Measurements from ENCODE around the gene DIAPH3. TPM values are rescaled to one million over a fixed set of nuclear protein-coding genes. Genes with fewer than 3 reads are reported as not detected.

Gene DIAPH3
- polyA plus RNA-seq, 6 donors from 2014 or later, result not detected

DNA sequence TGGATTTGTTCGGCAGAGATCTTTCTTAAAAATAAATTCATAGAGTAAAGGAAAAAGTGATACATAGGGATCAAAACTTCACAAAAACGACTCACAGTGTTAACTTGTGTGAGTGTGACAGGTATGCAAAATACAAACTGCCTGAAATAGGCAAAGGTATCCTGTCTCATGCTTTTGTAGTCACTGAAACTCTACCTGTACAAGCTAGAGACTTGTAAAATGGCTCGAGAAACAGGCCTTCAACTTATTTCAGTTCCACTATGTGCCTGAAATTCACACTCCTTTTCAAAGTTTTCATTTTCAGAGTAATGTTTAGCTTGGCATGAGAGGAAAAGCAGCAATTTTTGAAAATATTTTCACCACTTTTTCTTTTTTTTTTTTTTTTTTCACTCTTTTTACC is 290.4 kb downstream of the DIAPH3 start:
- H3K4me1 Mint-ChIP-seq, result no peaks in the 10 kb centered on the region
- no peak overlapping the region for H3K27ac Mint-ChIP-seq
- ATAC-seq (ENCODE audit: low read depth in 2 of 2), result no peak
- H3K9me3 Mint-ChIP-seq, result no peaks in the 10 kb centered on the region
- no peak for DNase-seq
- H3K4me3 Mint-ChIP-seq, result no peak overlapping the region
- H3K36me3 Mint-ChIP-seq, result no peaks in the 10 kb centered on the region
- no peaks in the 10 kb centered on the region for H3K27me3 Mint-ChIP-seq

- Mint-ChIP-seq H3K4me1 (no peaks in the 10 kb centered on the region), H3K9me3 (no peaks in the 10 kb centered on the region), H3K27ac (no peak overlapping the region), H3K4me3 (no peak overlapping the region), H3K36me3 (no peaks in the 10 kb centered on the region), H3K27me3 (no peaks in the 10 kb centered on the region)
- no peak for ATAC-seq (ENCODE audit: low read depth in 2 of 2)
- DNase-seq, result no peak
Observed at GRCh38 chr13:59867867-59868266, 295.9 kb downstream of the DIAPH3 start.

- no peak overlapping the region for H3K4me3 Mint-ChIP-seq
- H3K27me3 Mint-ChIP-seq, result no peaks in the 10 kb centered on the region
- no peak overlapping the region for H3K27ac Mint-ChIP-seq
- H3K4me1 Mint-ChIP-seq, result no peaks in the 10 kb centered on the region
- H3K36me3 Mint-ChIP-seq, result no peaks in the 10 kb centered on the region
- DNase-seq, result no peak
- H3K9me3 Mint-ChIP-seq, result no peaks in the 10 kb centered on the region
- no peak for ATAC-seq (ENCODE audit: low read depth in 2 of 2)
Observed at GRCh38 chr13:59865398-59865797, 298.3 kb downstream of the DIAPH3 start.

- no peaks in the 10 kb centered on the region for H3K27me3 Mint-ChIP-seq
- H3K36me3 Mint-ChIP-seq, result no peaks in the 10 kb centered on the region
- no peaks in the 10 kb centered on the region for H3K4me1 Mint-ChIP-seq
Observed at GRCh38 chr13:59863621-59864020, 300.1 kb downstream of the DIAPH3 start.

DNA sequence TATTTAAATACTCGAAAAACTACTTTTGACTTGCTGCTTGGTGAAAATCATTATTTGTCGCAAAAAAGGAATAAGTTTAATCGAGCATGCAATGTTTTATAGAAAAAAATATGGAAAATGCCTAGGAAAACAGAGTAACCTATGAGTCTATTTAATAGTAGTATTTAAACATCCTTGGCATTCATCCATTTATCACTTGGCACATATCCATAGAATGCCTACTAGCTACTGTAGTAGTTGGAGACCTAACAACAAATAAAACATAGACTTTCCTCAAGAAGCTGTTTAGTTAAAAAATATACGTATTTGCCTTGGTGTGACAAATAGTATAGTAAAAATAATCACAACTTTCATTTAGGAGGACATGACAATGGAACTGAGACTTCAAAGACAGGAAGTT is 302.1 kb downstream of the DIAPH3 start:
- ATAC-seq (ENCODE audit: low read depth in 2 of 2) (no peak), DNase-seq (no peak)
- H3K4me3 Mint-ChIP-seq, result no peak overlapping the region
- no peaks in the 10 kb centered on the region for H3K36me3 Mint-ChIP-seq
- no peaks in the 10 kb centered on the region for H3K27me3 Mint-ChIP-seq
- no peaks in the 10 kb centered on the region for H3K4me1 Mint-ChIP-seq
- H3K27ac Mint-ChIP-seq, result no peak overlapping the region
- H3K9me3 Mint-ChIP-seq, result no peaks in the 10 kb centered on the region

More at GRCh38 chr13:59863621-59864020, 300.1 kb downstream of the DIAPH3 start:
- Mint-ChIP-seq H3K9me3 (no peaks in the 10 kb centered on the region), H3K27ac (no peak overlapping the region), H3K4me3 (no peak overlapping the region)
- ATAC-seq (ENCODE audit: low read depth in 2 of 2) (no peak), DNase-seq (no peak)

GRCh38 chr13:59856281-59856810 is 307.4 kb downstream of the DIAPH3 start:
- Mint-ChIP-seq H3K9me3 (peaks cover 0 to under 1% (median 0%) of the 10 kb centered on the region in 7 donors), H3K4me1 (no peaks in the 10 kb centered on the region), H3K27ac (no peak overlapping the region), H3K36me3 (no peaks in the 10 kb centered on the region), H3K4me3 (no peak overlapping the region), H3K27me3 (no peaks in the 10 kb centered on the region)
- ATAC-seq (ENCODE audit: low read depth in 2 of 2), result no peak
- no peak for DNase-seq

DNA sequence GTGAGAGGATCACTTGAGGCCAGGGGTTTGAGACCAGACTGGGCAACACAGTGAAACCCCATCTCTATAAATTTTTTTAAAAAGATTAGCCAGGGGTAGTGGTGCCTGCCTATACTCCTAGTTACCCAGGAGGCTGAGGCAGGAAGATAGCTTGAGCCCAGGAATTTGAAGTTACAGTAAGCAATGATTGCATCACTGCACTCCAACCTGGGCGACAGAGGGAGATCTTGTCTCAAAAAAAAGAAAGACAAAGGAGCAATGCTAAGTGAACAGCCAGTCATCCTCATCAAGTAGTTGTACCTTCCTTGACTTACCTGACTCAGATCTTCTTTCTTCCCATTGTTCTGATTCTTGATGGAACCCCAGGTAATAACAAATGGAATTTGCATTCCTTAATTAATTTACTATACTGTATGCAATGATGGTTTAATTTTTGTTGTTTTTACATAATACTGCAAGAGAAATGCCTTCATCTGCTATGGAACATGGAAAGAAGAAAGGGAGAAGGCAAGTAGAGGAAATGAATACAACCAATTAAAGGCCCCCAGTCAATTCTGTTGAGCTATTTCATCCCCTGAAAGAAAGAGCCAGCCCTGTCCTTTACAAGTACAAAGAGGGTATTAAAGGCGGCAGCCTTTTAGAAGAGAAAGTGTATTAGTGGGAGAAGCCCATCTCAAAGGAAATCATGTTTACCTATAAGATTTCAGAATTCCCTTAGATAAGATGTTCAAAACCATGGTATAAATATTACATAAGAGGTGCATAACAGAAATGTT is 316.7 kb downstream of the DIAPH3 start:
- no peak for DNase-seq
- Mint-ChIP-seq H3K4me1 (no peaks in the 10 kb centered on the region), H3K36me3 (no peaks in the 10 kb centered on the region), H3K4me3 (no peak overlapping the region), H3K27ac (no peak overlapping the region), H3K9me3 (peaks cover 0 to 3% (median 0%) of the 10 kb centered on the region in 7 donors), H3K27me3 (no peaks in the 10 kb centered on the region)
- no peak for ATAC-seq (ENCODE audit: low read depth in 2 of 2)

DNA sequence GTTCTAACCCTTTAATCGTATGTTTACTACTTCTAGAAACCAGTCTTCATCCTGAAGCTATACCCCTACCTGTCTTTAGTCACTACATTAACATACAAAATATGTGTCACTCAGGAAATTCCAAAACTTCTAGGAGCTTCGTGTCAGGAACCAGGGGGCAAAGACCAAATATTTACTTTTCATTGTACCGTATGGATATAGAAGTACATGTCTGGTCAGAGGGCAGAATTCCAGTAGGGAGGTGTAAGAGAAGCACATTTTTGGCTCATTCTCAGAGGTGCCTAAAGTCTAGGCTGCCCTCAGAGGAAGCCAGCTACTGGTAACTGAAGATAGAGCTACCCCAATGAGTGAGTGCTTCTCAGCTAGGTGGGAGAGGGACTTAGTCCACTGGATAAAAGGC is 320.7 kb downstream of the DIAPH3 start:
- no peaks in the 10 kb centered on the region for H3K9me3 Mint-ChIP-seq
- DNase-seq (no peak), ATAC-seq (ENCODE audit: low read depth in 2 of 2) (no peak)
- H3K4me1 Mint-ChIP-seq, result no peaks in the 10 kb centered on the region
- no peak overlapping the region for H3K27ac Mint-ChIP-seq
- no peaks in the 10 kb centered on the region for H3K36me3 Mint-ChIP-seq
- H3K27me3 Mint-ChIP-seq, result no peaks in the 10 kb centered on the region
- H3K4me3 Mint-ChIP-seq, result no peak overlapping the region

DNA sequence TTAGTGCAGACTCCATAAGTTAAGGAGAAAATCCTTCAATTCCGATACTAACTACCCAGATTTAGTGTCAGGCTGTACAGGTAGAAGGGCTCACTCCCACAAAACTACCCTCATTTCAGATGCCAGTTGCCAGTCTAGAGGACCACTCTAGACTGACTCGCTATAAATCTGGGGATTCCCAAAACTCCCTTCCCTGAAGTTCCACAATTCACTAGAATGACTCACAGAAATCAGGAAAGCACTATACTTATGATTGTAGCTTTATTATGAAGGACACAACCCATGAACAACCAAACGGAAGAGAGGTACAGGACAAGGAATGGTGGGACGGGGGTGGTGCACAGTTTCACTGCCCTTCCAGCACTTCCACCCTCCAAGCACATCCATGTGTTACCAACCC is 321.2 kb downstream of the DIAPH3 start:
- no peak for DNase-seq
- H3K27ac Mint-ChIP-seq, result peak overlapping the region in 1 of 6 donors; percentile 5
- H3K4me1 Mint-ChIP-seq, result no peaks in the 10 kb centered on the region
- no peaks in the 10 kb centered on the region for H3K27me3 Mint-ChIP-seq
- no peaks in the 10 kb centered on the region for H3K36me3 Mint-ChIP-seq
- no peaks in the 10 kb centered on the region for H3K9me3 Mint-ChIP-seq
- no peak overlapping the region for H3K4me3 Mint-ChIP-seq
- no peak for ATAC-seq (ENCODE audit: low read depth in 2 of 2)

- Mint-ChIP-seq H3K4me1 (no peaks in the 10 kb centered on the region), H3K36me3 (no peaks in the 10 kb centered on the region), H3K27me3 (no peaks in the 10 kb centered on the region), H3K4me3 (no peak overlapping the region), H3K9me3 (no peaks in the 10 kb centered on the region), H3K27ac (no peak overlapping the region)
- ATAC-seq (ENCODE audit: low read depth in 2 of 2), result no peak
- DNase-seq, result no peak
Observed at GRCh38 chr13:59839186-59839585, 324.5 kb downstream of the DIAPH3 start.

- Mint-ChIP-seq H3K27ac (no peak overlapping the region), H3K27me3 (no peaks in the 10 kb centered on the region), H3K4me1 (no peaks in the 10 kb centered on the region), H3K36me3 (no peaks in the 10 kb centered on the region), H3K4me3 (no peak overlapping the region), H3K9me3 (no peaks in the 10 kb centered on the region)
- ATAC-seq (ENCODE audit: low read depth in 2 of 2) (no peak), DNase-seq (no peak)
Observed at GRCh38 chr13:59837101-59837500, 326.6 kb downstream of the DIAPH3 start.

- ATAC-seq (ENCODE audit: low read depth in 2 of 2), result no peak
- no peaks in the 10 kb centered on the region for H3K27me3 Mint-ChIP-seq
- H3K4me1 Mint-ChIP-seq, result no peaks in the 10 kb centered on the region
- H3K4me3 Mint-ChIP-seq, result no peak overlapping the region
- no peak overlapping the region for H3K27ac Mint-ChIP-seq
- DNase-seq, result no peak
- H3K36me3 Mint-ChIP-seq, result no peaks in the 10 kb centered on the region
- H3K9me3 Mint-ChIP-seq, result no peaks in the 10 kb centered on the region
Observed at GRCh38 chr13:59835569-59835968, 328.2 kb downstream of the DIAPH3 start.

DNA sequence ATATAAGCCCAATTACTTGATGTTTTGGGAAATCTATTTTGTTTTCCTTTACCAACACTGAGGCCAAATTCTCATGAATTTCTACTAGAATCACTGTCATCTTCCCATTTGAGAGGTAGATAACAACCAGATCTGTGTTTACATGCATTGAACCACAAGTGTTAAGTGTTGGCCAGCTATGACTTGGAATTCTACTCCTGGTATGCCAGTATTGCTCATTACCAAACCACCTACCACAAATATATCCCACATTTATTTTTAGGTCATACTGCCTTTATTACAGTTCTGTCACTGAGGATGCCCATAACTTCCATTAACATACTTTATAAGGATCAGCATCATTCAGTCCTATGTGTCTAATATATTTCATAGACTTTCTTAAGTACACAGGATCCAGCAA is 328.9 kb downstream of the DIAPH3 start:
- no peak for ATAC-seq (ENCODE audit: low read depth in 2 of 2)
- no peaks in the 10 kb centered on the region for H3K9me3 Mint-ChIP-seq
- H3K36me3 Mint-ChIP-seq, result no peaks in the 10 kb centered on the region
- H3K27me3 Mint-ChIP-seq, result no peaks in the 10 kb centered on the region
- H3K27ac Mint-ChIP-seq, result no peak overlapping the region
- H3K4me3 Mint-ChIP-seq, result no peak overlapping the region
- no peak for DNase-seq
- H3K4me1 Mint-ChIP-seq, result no peaks in the 10 kb centered on the region

DNA sequence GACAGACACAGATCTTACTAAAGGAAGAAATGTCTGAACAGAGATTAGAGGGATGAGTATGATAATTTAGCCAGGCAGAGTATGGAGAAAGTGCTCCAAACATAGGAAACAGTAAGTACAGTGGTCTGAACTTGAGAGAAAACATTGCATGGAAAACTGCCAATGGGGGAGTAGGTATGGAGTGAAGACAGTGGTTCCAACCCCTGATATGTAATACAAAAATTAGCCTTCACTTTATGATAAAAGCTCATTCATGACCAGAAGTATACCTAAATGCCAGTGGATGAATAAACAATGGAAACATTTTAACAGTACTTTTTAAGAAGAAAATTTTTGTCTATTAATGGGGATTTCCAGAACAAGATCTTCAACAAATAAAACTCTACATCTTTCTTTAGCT is 334.0 kb downstream of the DIAPH3 start:
- no peak overlapping the region for H3K27ac Mint-ChIP-seq
- H3K36me3 Mint-ChIP-seq, result no peaks in the 10 kb centered on the region
- peaks cover 0 to 2% (median 0%) of the 10 kb centered on the region in 7 donors for H3K9me3 Mint-ChIP-seq

More for the DNA sequence above, 334.0 kb downstream of the DIAPH3 start:
- no peak for DNase-seq
- Mint-ChIP-seq H3K4me1 (no peaks in the 10 kb centered on the region), H3K4me3 (no peak overlapping the region), H3K27me3 (no peaks in the 10 kb centered on the region)
- no peak for ATAC-seq (ENCODE audit: low read depth in 2 of 2)
